SJCRH30 (cell line): ENCODE measurements around the gene UQCRHL. TPM values are rescaled to one million over a fixed set of nuclear protein-coding genes. Genes with fewer than 3 reads are reported as not detected.
A peak's percentile ranks its signal among the peaks of the same experiment; 100 is the strongest.
"Not testable (repeated sequence)": the region's sequence is repeated elsewhere in the genome, so short reads cannot be mapped to it uniquely, and the experiment has no call there.

Source experiments
- DNase-seq, 2 experiments: peaks; one replicate each; pipeline ENCODE4 v3.0.0-alpha.2; 2015 to 2020
- H3K27ac ChIP-seq: fragments of 250-450 bp; sonication (Bioruptor Pico); 2 replicates; pipeline ENCODE4 v1.5.1; 2020; ENCODE audit warnings: mild to moderate bottlenecking, moderate library complexity
- H3K27me3 ChIP-seq: fragments of 250-450 bp; sonication (Bioruptor Pico); 2 replicates; pipeline ENCODE4 v1.5.1; 2020; ENCODE audit warnings: mild to moderate bottlenecking, moderate library complexity
- H3K36me3 ChIP-seq: fragments of 250-450 bp; sonication (Bioruptor Pico); 2 replicates; pipeline ENCODE4 v1.5.1; 2020; ENCODE audit warnings: mild to moderate bottlenecking, moderate library complexity
- H3K4me1 ChIP-seq: fragments of 250-450 bp; sonication (Bioruptor Pico); 2 replicates; pipeline ENCODE4 v1.5.1; 2020; ENCODE audit warnings: mild to moderate bottlenecking, moderate library complexity
- H3K4me3 ChIP-seq: fragments of 250-450 bp; sonication (Bioruptor Pico); 2 replicates; pipeline ENCODE4 v1.5.1; 2020; ENCODE audit warnings: mild to moderate bottlenecking, moderate library complexity
- H3K9me3 ChIP-seq: fragments of 250-450 bp; sonication (Bioruptor Pico); replicated peaks from 2 replicates; pipeline ENCODE4 v1.5.1; 2020; ENCODE audit warnings: mild to moderate bottlenecking, moderate library complexity
- total RNA-seq: library from RNA; depleted of rRNA; stranded (reverse); fragments of >200 nt; shearing (Covaris generic); gene quantifications from 2 replicates; pipeline ENCODE4 v1.2.3, GENCODE V29; 2014

UQCRHL gene
- total RNA-seq, 1 experiment from 2014 or later: 8.6 TPM

DNA sequence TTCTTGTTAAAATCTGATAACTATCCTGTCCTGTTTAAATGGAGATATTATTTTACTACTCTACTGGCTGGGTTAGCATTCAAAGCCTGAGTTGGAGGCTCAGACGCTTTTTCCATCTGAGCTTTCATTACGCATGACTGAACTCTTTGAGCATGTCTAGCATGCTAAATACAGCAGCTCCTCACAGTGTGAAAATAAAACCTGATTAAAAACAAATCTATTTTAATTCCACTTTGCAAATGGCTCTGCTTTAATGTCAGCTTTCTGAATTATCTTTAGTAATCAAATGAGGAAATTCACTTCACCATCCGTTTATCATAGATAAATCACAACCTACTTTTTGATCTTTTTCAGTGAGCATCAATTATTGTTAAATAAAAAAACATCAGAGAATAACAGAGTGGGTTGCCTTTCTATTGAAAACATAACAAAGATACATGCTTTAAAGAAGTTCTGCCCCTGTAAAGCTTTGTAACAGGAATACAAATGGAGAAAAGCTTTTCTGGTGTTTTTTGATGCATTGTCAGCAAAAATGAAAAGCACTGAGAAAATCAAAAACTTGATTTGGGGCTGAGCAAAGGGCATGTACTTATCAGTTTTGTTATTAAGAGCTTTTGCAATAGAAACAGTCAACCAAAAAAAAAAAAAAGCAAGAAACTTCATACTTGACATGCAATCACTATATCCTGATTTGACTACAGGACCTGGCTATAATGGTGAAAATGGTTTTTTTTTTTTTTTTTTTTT is 36.5 kb upstream of the UQCRHL start:
- Histone ChIP-seq H3K27ac (no peak overlapping the region), H3K27me3 (no peaks in the 10 kb centered on the region), H3K36me3 (no peaks in the 10 kb centered on the region), H3K4me1 (peaks cover 8% of the 10 kb centered on the region; the same call in 1 of the 2 replicates), H3K4me3 (no peak overlapping the region), H3K9me3 (no peaks in the 10 kb centered on the region)
- no peak for DNase-seq

DNA sequence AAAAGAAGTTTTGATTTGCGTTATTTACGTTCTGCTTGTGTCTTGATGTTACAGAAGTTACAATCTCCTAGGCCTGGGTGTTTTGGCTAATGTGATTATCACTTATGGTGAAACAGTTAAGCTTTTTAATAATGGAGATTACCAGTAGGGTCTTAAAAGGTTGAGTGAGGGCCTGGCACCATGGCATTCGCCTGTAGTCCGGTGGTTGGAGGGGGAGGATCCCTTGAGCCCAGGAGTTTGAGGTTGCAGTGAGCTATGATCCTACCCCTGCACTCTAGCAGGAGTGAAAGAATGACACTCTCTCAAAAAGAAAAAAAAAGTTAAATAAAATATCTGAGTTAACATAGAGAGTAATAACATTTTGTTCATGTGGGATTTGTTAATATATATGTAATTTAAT is 31.3 kb upstream of the UQCRHL start:
- Histone ChIP-seq H3K36me3 (no peaks in the 10 kb centered on the region), H3K9me3 (no peaks in the 10 kb centered on the region), H3K27me3 (no peaks in the 10 kb centered on the region), H3K27ac (no peak overlapping the region), H3K4me1 (peaks cover 3% of the 10 kb centered on the region; the same call in 1 of the 2 replicates), H3K4me3 (no peak overlapping the region)
- DNase-seq: no peak

DNA sequence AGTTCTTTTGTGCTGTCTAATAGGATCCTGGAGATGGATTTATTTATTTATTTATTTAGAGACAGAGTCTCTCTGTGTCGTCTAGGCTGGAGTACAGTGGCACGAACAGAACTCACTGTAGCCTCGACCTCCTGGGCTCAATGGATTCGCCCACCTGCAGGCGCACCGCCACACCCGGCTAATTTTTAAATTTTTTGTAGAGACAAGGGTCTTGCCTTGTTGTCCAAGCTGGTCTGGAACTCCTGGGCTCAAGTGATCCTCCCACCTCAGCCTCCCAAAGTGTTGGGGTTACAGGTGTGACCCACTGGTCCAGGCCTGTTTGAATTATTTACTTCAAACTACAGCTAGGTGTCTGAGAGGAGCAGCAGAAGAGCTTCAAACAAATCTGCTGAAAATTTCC is 30.5 kb upstream of the UQCRHL start:
- Histone ChIP-seq H3K36me3 (no peaks in the 10 kb centered on the region), H3K27ac (no peak overlapping the region), H3K27me3 (no peaks in the 10 kb centered on the region), H3K4me1 (no peaks in the 10 kb centered on the region), H3K9me3 (no peaks in the 10 kb centered on the region), H3K4me3 (no peak overlapping the region)
- no peak for DNase-seq

DNA sequence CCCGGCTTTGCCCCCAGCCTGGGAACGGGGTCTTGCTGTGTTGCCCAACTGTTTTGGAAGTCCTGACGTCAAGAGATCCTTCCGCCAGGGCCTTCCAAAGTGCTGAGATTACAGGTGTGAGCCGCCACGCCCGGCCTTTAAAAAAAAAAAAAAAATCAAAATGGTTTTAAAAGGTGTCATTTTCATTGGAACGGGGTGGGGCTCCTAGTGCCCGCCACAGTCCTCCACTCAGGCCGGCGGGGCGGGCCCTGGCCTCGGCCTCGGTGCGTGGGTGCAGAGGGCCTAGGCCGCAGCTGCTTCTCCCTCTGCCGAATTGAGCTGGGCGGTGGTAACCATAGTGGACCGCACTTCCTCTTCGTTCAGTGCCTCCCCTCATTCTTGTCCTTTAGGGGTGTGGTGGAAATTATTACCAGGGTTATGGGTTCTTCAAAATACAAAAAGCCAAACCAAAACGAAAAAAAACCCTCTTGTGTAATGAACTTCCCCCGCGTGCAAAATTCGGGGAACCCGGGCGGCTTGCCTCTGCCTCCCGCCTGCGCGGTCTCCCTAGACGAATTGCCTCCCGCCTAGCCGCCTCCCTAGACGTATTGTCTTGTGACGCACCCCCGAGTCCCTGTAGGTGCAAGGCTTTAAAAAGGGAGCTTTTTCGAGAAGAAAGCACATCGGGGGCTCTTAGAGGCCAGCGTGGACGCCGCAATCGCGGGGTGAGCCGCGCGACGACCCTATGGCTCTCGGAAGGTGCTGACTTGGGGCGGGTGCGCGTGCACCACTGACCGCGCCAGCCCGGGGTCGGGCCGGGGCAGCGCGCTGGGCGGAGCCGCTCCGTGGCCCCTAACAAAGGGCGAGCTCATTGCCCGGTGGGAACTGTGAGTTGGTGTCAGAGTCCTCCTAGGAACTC is 29.6 kb upstream of the UQCRHL start:
- H3K4me3 ChIP-seq: no peak overlapping the region
- H3K27ac ChIP-seq: no peak overlapping the region
- no peaks in the 10 kb centered on the region for H3K27me3 ChIP-seq
- DNase-seq: no peak
- no peaks in the 10 kb centered on the region for H3K4me1 ChIP-seq
- no peaks in the 10 kb centered on the region for H3K36me3 ChIP-seq
- no peaks in the 10 kb centered on the region for H3K9me3 ChIP-seq

DNA sequence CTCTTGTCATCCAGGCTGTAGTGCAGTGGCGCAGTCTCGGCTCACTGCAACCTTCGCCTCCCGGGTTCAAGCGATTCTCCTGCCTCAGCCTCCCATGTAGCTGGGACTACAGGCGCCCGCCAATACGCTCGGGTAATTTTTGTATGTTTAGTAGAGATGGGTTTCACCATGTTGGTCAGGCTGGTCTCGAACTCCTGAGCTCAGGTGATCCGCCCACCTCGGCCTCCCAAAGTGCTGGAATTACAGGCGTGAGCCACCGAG is 29.0 kb upstream of the UQCRHL start:
- Histone ChIP-seq H3K4me3 (peak overlapping the region; percentile 69), H3K27ac (peak overlapping the region; percentile 96)
- not testable (repeated sequence) for H3K9me3 ChIP-seq, H3K4me1 ChIP-seq, H3K27me3 ChIP-seq, H3K36me3 ChIP-seq, DNase-seq

DNA sequence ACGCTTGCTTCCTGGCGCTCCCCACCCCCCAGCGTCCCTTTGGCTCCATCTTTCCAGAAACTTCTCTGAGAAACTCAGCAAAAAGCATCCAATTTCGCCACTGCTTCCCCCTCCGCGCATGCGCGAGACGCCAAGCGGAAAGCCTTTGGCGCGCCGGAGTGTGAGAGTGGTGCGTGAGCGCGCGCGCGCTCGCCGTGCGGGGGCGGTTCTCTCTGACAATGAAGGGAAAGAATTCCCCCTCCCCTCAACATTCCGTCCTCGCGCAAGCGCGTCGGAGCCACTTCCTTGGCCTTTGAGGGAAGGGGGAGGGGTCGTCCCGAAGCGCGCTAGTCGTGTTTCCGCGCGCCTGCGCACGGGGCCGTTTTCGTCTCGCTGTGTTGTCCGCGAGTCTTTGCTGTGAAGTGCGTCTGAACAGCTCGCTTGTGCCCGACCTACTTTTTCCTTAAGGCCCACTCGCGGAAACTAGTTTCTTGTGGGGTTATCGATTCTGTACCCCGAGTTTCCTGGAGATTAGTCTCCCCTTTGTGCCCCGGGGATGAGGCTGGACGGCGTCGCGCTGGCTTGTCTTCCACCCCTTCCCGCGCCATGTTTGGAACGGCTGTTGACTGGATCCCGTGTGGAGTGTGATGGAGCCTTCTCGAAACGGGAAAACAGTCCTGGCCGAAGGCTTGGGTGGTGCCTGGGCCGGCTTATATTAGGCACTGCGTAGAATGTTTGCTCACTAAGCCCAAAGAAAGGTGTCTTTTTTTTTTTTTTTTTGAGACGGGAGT is 28.5 kb upstream of the UQCRHL start:
- H3K27me3 ChIP-seq: no peaks in the 10 kb centered on the region
- H3K36me3 ChIP-seq: no peaks in the 10 kb centered on the region
- no peaks in the 10 kb centered on the region for H3K9me3 ChIP-seq
- DNase-seq: peak; percentile 100
- peak overlapping the region; percentile 96 for H3K27ac ChIP-seq
- H3K4me1 ChIP-seq: no peaks in the 10 kb centered on the region
- peak overlapping the region; percentile 69 for H3K4me3 ChIP-seq

DNA sequence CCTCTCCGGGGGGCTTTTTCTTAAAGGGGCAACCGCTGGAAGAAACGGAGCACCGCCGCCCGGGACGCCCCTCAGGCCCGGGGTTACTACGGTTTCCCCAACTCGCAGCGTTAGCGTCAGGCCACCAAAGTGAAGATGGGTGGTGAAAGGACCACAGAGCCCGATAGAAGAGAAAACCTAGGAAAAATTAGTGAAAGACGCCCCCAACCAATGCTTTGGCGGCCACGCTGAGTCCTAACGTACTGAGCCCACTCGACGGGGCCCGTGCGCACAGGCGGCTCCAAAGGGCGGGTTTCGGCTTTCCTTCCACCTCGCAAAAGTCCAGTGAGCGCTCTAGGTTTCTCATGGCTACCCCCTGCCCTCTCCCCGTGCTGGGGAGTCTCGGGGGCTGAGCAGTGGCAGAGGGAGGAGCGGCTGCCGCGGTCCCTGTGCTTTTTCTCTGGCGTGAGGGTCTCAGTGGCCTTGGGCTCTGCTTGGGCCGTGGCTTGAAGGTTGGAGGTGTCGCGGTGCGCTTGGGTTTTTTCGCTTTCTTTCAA is 27.8 kb upstream of the UQCRHL start:
- Histone ChIP-seq H3K36me3 (no peaks in the 10 kb centered on the region), H3K27ac (peak overlapping the region; percentile 96), H3K4me1 (no peaks in the 10 kb centered on the region), H3K27me3 (no peaks in the 10 kb centered on the region), H3K4me3 (peak overlapping the region; percentile 69), H3K9me3 (no peaks in the 10 kb centered on the region)
- DNase-seq: no peak

DNA sequence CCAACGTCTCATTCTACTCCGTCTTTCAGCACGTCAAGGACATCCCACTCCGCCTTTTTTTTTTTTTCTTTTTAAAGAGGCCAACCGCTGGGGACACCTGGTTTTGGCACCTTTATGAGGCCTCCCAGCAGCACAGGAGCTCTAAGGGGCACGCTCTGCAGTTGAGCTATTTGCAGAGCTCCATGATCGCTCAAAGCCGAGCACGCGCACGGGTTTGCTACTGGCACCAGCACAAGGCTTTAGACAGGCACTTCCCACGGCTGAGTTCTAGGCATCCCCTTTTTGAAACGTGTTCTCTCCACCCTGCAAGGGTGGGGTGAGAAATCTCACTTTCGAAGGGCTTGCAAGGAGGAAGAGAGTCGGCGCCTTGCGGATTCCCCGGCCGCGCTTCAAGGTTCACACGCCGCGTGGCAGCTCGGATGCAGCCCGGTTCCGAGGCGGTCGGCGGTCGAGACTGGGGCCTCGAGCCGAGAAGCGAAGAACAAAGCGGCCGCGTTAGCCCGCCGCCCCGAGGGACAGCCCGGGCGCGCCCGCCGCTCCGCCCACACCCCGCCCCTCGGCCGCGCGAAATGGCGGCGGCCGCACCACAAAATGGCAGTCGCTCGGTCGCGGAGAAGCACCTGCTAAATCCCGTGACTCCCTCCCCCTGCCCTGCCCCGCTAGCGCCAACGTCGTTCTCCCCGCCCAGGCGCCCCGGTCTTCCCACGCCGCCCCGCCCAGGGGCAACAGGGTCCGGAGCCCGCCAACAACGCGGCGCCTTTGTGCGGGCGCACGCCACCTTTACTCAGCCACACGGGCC is 27.2 kb upstream of the UQCRHL start:
- peak overlapping the region; percentile 69 for H3K4me3 ChIP-seq
- DNase-seq: peak; percentile 97
- H3K36me3 ChIP-seq: no peaks in the 10 kb centered on the region
- H3K9me3 ChIP-seq: no peaks in the 10 kb centered on the region
- no peaks in the 10 kb centered on the region for H3K4me1 ChIP-seq
- H3K27me3 ChIP-seq: no peaks in the 10 kb centered on the region
- H3K27ac ChIP-seq: peak overlapping the region; percentile 96

DNA sequence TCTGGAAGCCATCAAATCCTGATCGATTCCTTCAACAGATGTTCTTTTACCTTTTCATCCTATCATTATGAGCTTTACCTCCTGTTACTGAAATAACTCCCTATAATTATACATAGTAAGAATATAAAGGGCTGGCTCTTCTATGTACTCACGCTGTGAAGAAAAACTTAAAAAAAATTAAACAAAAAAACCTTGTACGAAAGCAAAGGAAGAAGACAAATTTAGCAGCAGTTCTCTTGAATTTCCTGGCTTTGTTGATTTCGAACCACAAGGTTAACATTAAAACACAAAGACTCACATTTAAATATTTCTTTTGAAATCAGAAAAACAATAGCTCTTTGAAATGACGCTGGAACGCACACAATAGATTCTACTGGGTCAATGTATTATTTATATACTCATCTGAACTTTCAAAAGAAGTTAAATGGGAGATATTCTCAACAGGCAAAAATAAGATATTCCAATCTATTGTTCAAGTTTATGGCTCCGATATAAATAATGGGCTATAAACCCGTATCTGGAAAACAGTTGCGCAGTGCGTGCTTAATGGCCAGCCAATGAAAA is 26.5 kb upstream of the UQCRHL start:
- H3K4me1 ChIP-seq: no peaks in the 10 kb centered on the region
- no peaks in the 10 kb centered on the region for H3K27me3 ChIP-seq
- DNase-seq: no peak
- peak overlapping the region; percentile 96 for H3K27ac ChIP-seq
- no peaks in the 10 kb centered on the region for H3K9me3 ChIP-seq
- H3K4me3 ChIP-seq: peak overlapping the region; percentile 69
- no peaks in the 10 kb centered on the region for H3K36me3 ChIP-seq

DNA sequence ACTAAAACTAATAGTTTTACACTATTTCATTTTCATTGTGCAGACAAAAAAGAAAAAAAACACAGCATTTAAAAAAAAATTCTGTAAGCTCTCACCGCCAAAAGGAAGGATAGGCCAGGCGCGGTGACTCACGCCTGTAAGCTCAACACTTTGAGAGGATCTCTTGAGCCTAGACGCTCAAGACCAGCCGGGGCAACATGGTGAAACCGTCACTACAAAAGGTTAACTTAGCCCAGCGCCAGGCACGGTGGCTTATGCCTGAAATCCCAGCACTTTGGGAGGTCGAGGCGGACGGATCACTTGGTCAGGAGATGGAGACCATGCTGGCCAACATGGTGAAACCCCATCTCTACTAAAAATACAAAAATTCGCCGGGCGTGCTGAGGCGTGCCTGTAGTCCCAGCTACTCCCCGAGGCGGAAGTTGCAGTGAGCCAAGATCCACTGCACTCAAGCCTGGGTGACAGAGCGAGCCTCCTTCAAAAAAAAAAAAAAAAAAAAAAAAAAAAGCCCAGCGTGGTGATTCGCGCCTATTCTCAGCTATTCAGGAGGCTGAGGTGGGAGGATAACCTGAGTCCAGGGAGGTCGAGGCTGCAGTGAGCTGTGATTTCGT is 25.7 kb upstream of the UQCRHL start:
- peak; percentile 79 to 85 for DNase-seq
- Histone ChIP-seq H3K4me1 (no peaks in the 10 kb centered on the region), H3K4me3 (peak overlapping the region; percentile 69), H3K36me3 (no peaks in the 10 kb centered on the region), H3K9me3 (no peaks in the 10 kb centered on the region), H3K27me3 (no peaks in the 10 kb centered on the region), H3K27ac (peak overlapping the region; percentile 96)

DNA sequence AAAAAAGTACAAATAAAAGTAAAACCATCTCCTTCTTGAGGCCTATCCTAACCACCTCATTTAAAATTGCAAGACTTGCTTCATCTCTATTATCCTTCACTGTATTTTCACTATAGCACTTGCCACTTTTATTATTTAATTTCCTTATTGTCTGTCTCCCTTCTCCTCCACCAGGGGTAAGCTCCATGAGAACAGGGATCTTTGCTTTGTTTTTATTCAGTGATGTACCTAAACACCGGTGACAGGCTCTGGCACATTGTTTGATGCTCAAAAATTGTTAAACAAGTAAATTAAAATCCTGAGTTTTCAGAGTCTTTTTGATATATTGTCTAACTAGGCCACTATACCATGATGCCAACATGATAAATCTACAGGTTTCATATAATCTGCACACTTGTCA is 22.8 kb upstream of the UQCRHL start:
- H3K9me3 ChIP-seq: no peaks in the 10 kb centered on the region
- H3K27ac ChIP-seq: no peak overlapping the region
- DNase-seq: no peak
- no peaks in the 10 kb centered on the region for H3K27me3 ChIP-seq
- no peak overlapping the region for H3K4me3 ChIP-seq
- no peaks in the 10 kb centered on the region for H3K36me3 ChIP-seq
- no peaks in the 10 kb centered on the region for H3K4me1 ChIP-seq

DNA sequence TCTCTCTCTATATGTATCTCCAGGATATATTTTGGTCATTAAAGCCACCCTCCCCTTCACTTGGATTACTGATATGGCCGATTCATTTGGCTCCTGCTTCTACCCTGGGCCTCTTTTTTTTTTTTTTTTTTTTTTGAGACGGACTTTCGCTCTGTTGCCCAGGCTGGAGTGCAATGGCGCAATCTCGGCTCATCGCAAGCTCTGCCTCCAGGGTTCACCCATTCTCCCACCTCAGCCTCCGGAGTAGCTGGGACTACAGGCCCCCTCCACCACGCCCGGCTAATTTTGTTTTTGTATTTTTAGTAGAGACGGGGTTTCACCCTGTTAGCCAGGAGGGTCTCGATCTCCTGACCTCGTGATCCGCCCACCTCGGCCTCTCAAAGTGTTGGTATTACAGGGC is 21.5 kb upstream of the UQCRHL start:
- H3K4me3 ChIP-seq, H3K9me3 ChIP-seq, H3K27me3 ChIP-seq, DNase-seq, H3K36me3 ChIP-seq, H3K27ac ChIP-seq, H3K4me1 ChIP-seq: not testable (repeated sequence)

DNA sequence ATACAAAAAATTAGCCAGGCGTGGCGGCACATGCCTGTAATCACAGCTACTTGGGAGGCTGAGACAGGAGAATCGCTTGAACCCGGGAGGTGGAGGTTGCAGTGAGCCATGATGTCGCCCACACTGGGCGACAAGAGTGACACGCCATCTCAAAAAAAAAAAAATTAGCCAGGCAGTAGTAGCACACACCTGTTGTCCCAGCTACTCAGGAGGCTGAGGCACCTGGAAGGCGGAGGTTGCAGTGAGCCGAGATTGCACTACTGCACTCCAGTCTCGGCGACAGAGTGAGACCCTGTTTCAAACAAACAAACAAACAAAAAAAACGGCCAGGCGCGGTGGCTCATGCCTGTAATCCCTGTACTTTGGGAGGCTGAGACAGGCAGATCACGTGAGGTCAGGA is 20.1 kb upstream of the UQCRHL start:
- H3K27me3 ChIP-seq, H3K27ac ChIP-seq, H3K9me3 ChIP-seq, H3K4me3 ChIP-seq, H3K36me3 ChIP-seq, H3K4me1 ChIP-seq, DNase-seq: not testable (repeated sequence)
